SU-DHL-6 (cell line): ENCODE measurements around the gene MTG2.

ENCODE experiments used
- H2AFZ ChIP-seq: fragments of 200-600 bp; sonication (generic); 2 replicates; pipeline ENCODE4 v1.6.1; 2014; ENCODE audit warnings: low read depth, mild to moderate bottlenecking, moderate library complexity, mixed read lengths, antibody characterized with exemption, low read length; ENCODE audit not compliant: severe bottlenecking
- H3F3A ChIP-seq: fragments of 200-600 bp; shearing (Covaris generic); 2 replicates; pipeline ENCODE4 v1.6.0; 2016; ENCODE audit warnings: antibody characterized with exemption, mild to moderate bottlenecking; ENCODE audit not compliant: insufficient read depth
- H3K27ac ChIP-seq: fragments of 200-600 bp; sonication (generic); 2 replicates; pipeline ENCODE4 v1.5.1; 2016; ENCODE audit warnings: low read depth, mild to moderate bottlenecking, low read length, moderate library complexity, mixed read lengths
- H3K27me3 ChIP-seq: fragments of 200-600 bp; sonication (generic), shearing (Covaris generic); 2 replicates; pipeline ENCODE4 v1.6.0; 2014; ENCODE audit warnings: mild to moderate bottlenecking, low read length
- H3K36me3 ChIP-seq: fragments of 200-600 bp; sonication (generic); 2 replicates; pipeline ENCODE4 v1.6.1; 2014; ENCODE audit warnings: mild to moderate bottlenecking, low read length, mixed read lengths
- H3K4me2 ChIP-seq: fragments of 300-600, 200-600 bp; shearing (Covaris generic), sonication (generic); 2 replicates; pipeline ENCODE4 v1.6.0; 2014; ENCODE audit warnings: low read length, low read depth, mild to moderate bottlenecking; ENCODE audit not compliant: poor library complexity, severe bottlenecking
- H3K4me3 ChIP-seq: fragments of 200-600 bp; sonication (generic); 2 replicates; pipeline ENCODE4 v1.5.1; 2014; ENCODE audit warnings: antibody characterized with exemption, low read length, mild to moderate bottlenecking, mixed read lengths; ENCODE audit not compliant: insufficient read depth, poor library complexity, severe bottlenecking
- H3K79me2 ChIP-seq: fragments of 200-600 bp; sonication (generic); 2 replicates; pipeline ENCODE4 v1.6.1; 2014; ENCODE audit warnings: mild to moderate bottlenecking, low read length, moderate library complexity; ENCODE audit not compliant: insufficient read depth
- H3K9ac ChIP-seq: fragments of 200-600 bp; sonication (generic); 2 replicates; pipeline ENCODE4 v1.7.0; 2014; ENCODE audit warnings: mild to moderate bottlenecking, low read length
- H3K9me2 ChIP-seq: fragments of 200-600 bp; sonication (generic); replicated peaks from 2 replicates; pipeline ENCODE4 v1.6.1; 2014; ENCODE audit warnings: low read length; ENCODE audit not compliant: insufficient read depth
- H3K9me3 ChIP-seq: fragments of 200-600 bp; sonication (generic); 2 replicates; pipeline ENCODE4 v1.6.1; 2014; ENCODE audit warnings: low read length, mixed read lengths; ENCODE audit not compliant: insufficient read depth
- H4K20me1 ChIP-seq: fragments of 200-600 bp; sonication (generic); 2 replicates; pipeline ENCODE4 v1.6.1; 2014; ENCODE audit warnings: low read depth, mild to moderate bottlenecking, antibody characterized with exemption, low read length, moderate library complexity, mixed read lengths
- CTCF ChIP-seq: fragments of 200-600 bp; sonication (generic); IDR thresholded peaks from one replicate; pipeline ENCODE4 v1.5.1; 2017; ENCODE audit warnings: antibody characterized with exemption, mild to moderate bottlenecking, low read length, moderate library complexity; ENCODE audit not compliant: insufficient read depth, poor library complexity, severe bottlenecking
- EZH2phosphoT487 ChIP-seq: fragments of 200-600 bp; sonication (generic), shearing (Covaris generic); conservative IDR thresholded peaks from 2 replicates; pipeline ENCODE4 v1.6.1; 2018; ENCODE audit warnings: mild to moderate bottlenecking, antibody characterized with exemption, low read length, moderate library complexity, mixed read lengths

The MTG2 gene

GRCh38 chr20:62134735-62135231 is 48.0 kb upstream of the MTG2 start:
- H3K9me3 ChIP-seq = no peaks in the 10 kb centered on the region
- H3K4me2 ChIP-seq = no peak overlapping the region
- no peak overlapping the region for H2AFZ ChIP-seq
- H4K20me1 ChIP-seq = peaks cover 3% of the 10 kb centered on the region; the same call in 1 of the 2 replicates
- H3F3A ChIP-seq = peaks cover 20% of the 10 kb centered on the region
- H3K9me2 ChIP-seq = no peaks in the 10 kb centered on the region
- H3K27me3 ChIP-seq = no peaks in the 10 kb centered on the region
- no peak overlapping the region for H3K4me3 ChIP-seq
- no peak overlapping the region for H3K27ac ChIP-seq
- peaks cover 6% of the 10 kb centered on the region; the same call in 1 of the 2 replicates for H3K79me2 ChIP-seq
- peaks cover 15% of the 10 kb centered on the region for H3K36me3 ChIP-seq
- H3K9ac ChIP-seq = no peak overlapping the region
- TF ChIP-seq EZH2phosphoT487 (no peak), CTCF (no peak)

GRCh38 chr20:62135573-62136266 is 47.1 kb upstream of the MTG2 start:
- H4K20me1 ChIP-seq = peaks cover 3% of the 10 kb centered on the region; the same call in 1 of the 2 replicates
- H3K36me3 ChIP-seq = peaks cover 12% of the 10 kb centered on the region
- TF ChIP-seq EZH2phosphoT487 = no peak
- no peak for TF ChIP-seq CTCF
- H3K4me2 ChIP-seq = no peak overlapping the region
- H2AFZ ChIP-seq = no peak overlapping the region
- no peak overlapping the region for H3K9ac ChIP-seq
- no peaks in the 10 kb centered on the region for H3K27me3 ChIP-seq
- no peak overlapping the region for H3K4me3 ChIP-seq
- H3K79me2 ChIP-seq = peaks cover 16% of the 10 kb centered on the region
- H3F3A ChIP-seq = peaks cover 20% of the 10 kb centered on the region
- H3K9me2 ChIP-seq = no peaks in the 10 kb centered on the region
- H3K9me3 ChIP-seq = no peaks in the 10 kb centered on the region
- no peak overlapping the region for H3K27ac ChIP-seq

GRCh38 chr20:62136283-62137091 is 46.3 kb upstream of the MTG2 start:
- no peaks in the 10 kb centered on the region for H3K27me3 ChIP-seq
- H3F3A ChIP-seq = peaks cover 20% of the 10 kb centered on the region

More at GRCh38 chr20:62136283-62137091, 46.3 kb upstream of the MTG2 start:
- Histone ChIP-seq H3K27ac (no peak overlapping the region), H4K20me1 (peaks cover 6% of the 10 kb centered on the region; the same call in 1 of the 2 replicates), H3K36me3 (peaks cover 12% of the 10 kb centered on the region), H3K4me2 (no peak overlapping the region), H3K9ac (no peak overlapping the region), H3K4me3 (no peak overlapping the region), H3K9me3 (no peaks in the 10 kb centered on the region), H3K9me2 (no peaks in the 10 kb centered on the region), H3K79me2 (peaks cover 23% of the 10 kb centered on the region), H2AFZ (no peak overlapping the region)
- TF ChIP-seq CTCF (peak; percentile 98), EZH2phosphoT487 (no peak)
